ENCODE data around the gene FNBP1. TPM values are rescaled to one million over a fixed set of nuclear protein-coding genes. Genes with fewer than 3 reads are reported as not detected.

The FNBP1 gene
- total RNA-seq = 22.6 TPM
- long read RNA-seq, partial matches to known transcripts = 4 of 22 reads
- long read RNA-seq, other reads (novel, unspliced or antisense) = 18 of 22 reads

- intact Hi-C loops (cut with DNase I) = loop anchor here (2.0 to 5.0 kb wide), 2 partner anchors 81 to 158 kb away; no protein-coding TSS in a partner anchor
- peak; percentile 93 for DNase-seq (ENCODE audit: low spot score)
These were observed at the start of gene FNBP1 for GRCh38 chr9:130042885-130043653. FNBP1 (minus strand) TSS chr9:130043189; CDS start chr9:130042975, 214 bp downstream.

DNA sequence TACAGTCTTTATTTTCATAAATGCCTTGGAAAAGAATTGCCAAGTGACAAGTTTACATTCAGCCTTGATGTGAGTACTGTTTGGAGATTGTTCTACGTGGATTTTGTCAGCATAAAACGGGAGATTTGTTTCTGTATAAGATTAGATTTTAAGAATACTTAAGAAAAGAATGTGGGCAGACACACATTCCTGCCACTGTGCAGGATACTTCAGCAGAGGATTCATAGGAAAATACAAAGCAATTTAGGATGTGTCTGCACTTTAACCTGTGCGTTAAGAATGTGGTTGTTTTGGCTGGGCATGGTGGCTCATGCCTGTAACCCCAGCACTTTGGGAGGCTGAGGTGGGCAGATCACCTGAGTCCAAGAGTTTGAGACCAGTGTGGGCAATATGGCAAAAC lies 47.9 kb upstream of the FNBP1 start:
- DNase-seq (ENCODE audit: low spot score) = no peak
- intact Hi-C loops (cut with DNase I) = no loop called here

DNA sequence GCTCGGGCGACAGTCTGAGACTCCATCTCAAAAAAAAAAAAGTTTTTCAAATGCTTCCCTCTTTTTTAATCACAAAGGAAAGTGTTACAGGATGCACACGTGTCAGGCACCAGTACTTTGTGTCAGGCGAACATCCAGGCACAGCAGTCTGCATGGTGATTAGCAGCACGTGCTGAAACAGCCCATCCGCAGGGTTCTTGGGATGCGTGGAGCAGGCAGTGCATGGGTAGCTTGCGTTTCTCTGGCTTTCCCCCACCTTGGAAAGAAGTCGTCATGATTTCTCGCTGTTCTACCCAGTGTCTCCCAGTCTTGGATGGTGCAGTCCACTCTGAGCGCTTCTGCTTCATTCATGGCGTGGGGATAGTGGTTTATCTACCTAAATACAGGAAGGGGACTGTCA lies 46.2 kb upstream of the FNBP1 start:
- DNase-seq (ENCODE audit: low spot score) = no peak
- intact Hi-C loops (cut with DNase I) = no loop called here

DNA sequence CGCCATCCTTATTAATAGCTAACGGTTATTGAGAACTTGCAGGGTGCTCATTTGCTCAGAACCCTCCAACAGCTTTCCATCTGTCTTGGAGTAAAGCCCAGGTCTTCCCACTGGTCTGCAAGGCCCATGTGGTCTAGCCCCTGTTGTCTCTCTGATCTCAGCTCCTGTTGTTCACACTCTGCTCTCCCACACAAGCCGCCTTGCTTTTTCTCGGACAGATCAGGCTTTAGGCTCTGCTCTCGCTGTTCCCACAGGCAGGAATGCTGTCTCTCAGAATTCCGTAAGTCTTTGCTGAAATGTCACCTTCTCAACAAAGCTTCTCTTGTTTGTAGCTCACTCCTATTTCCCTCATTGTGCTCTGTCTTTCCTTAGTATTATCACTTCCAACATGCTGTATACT lies 45.1 kb upstream of the FNBP1 start:
- intact Hi-C loops (cut with DNase I) = no loop called here
- no peak for DNase-seq (ENCODE audit: low spot score)

DNA sequence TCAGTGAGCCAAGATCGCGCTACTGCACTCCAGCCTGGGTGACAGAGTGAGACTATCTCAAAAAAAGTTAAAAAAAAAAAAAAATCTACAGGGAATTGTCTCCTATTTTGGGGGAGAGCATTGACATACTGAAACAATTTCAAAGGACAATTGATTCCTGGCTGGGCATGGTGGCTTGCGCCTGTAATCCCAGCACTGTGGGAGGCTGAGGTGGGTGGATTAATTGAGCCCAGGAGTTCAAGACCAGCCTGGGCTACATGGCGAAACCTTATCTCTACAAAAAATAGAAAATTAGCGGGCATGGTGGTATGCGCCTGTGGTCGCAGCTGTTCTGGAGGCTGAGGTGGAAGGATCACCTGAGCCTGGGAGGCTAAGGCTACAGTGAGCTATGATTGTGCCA lies 41.3 kb upstream of the FNBP1 start:
- no peak for DNase-seq (ENCODE audit: low spot score)
- intact Hi-C loops (cut with DNase I) = no loop called here

GRCh38 chr9:130078547-130078946 lies 35.6 kb upstream of the FNBP1 start:
- no peak for DNase-seq (ENCODE audit: low spot score)
- intact Hi-C loops (cut with DNase I) = no loop called here

GRCh38 chr9:130073373-130073772 lies 30.4 kb upstream of the FNBP1 start:
- intact Hi-C loops (cut with DNase I) = no loop called here

DNA sequence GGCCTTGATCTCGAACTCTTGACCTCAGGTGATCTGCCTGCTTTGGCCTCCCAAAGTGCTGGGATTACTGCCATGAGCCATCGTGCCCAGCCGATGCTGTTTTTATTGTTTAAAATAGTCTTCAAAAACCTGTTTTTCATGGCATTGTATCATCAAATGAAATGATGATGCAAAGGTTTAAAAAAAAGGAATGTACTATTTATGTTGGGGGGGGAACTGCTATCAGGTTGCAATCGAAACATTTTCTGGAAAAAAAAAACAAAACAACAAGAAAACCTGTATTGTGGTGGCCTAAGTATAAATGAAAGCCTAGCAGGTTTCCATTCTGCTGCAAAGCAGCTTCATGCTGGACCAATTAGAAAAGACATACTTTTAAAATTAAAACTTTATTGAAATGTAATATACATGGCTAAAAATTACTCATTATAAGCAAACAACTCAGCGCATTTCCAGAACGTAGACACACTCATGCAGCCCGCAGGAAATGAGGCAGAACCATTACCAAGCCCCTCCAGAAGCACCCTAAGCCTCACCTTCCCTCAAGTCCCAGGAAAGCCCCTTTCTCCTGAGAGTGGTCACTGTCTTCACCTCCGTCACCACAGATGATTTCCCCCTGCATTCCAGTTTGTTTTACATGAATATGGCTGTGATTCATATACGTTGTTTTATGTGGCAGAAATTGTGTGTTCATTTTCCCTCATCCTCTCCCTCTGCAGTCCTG lies 29.7 kb upstream of the FNBP1 start:
- DNase-seq (ENCODE audit: low spot score) = no peak
- intact Hi-C loops (cut with DNase I) = no loop called here

More at GRCh38 chr9:130073373-130073772, 30.4 kb upstream of the FNBP1 start:
- no peak for DNase-seq (ENCODE audit: low spot score)

DNA sequence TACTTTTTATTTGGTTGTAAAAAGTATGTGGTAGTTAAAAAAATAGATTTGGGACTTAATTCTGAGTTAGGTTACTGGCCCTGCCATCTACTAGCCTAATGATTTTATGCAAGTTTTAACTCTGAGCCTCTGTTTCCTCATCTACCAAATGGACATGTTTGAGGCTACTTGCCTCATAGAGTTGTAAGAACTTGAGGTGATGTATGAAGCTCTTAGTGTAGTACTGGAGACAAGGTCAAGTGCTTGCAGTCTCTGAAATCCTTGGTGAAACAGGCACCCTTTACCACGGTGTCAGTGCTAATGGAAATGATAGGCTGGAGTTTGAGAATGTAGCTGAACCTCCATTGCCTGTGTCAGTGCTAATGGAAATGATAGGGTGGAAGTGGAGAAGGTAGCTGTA lies 26.1 kb upstream of the FNBP1 start:
- no peak for DNase-seq (ENCODE audit: low spot score)
- intact Hi-C loops (cut with DNase I) = no loop called here

- intact Hi-C loops (cut with DNase I) = no loop called here
- DNase-seq (ENCODE audit: low spot score) = no peak
These were observed 21.6 kb upstream of the FNBP1 start for GRCh38 chr9:130064621-130065020.

DNA sequence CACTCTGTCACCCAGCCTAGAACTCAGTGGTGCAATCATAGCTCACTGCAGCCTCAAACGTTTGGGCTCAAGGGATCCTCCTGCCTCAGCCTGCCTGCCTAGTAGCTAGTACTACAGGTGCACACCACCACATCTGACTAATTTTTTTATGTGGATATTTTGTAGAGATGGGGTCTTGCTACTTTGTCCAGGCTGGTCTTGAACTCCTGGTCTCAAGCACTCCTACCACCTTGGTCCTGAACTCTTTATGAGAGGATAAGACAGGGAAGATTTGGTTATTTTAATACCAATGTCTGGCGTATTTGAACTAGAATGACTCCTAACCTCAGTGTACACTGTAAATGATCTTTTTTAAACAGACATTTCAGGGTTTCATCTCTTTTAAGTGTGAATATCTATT lies 19.8 kb upstream of the FNBP1 start:
- intact Hi-C loops (cut with DNase I) = no loop called here
- no peak for DNase-seq (ENCODE audit: low spot score)

DNA sequence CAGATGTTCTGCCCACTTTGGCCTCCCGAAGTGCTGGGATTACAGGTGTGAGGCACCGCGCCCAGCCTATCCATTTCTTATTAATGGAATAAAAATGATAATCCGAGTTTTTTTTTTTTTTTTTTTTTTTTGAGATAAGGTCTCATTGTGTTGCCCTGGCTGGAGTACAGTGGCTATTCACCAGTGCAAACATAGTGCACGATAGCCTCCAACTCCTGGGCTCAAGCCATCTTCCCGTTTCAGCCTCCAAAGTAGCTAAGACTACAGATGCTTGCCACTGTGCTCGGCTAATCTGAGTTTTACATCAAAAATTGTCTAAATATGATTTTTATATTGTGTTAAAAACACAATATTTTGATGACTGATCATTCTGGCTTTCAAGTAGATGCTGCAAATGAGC lies 17.3 kb upstream of the FNBP1 start:
- intact Hi-C loops (cut with DNase I) = no loop called here
- no peak for DNase-seq (ENCODE audit: low spot score)

- intact Hi-C loops (cut with DNase I) = no loop called here
These were observed 15.9 kb upstream of the FNBP1 start for GRCh38 chr9:130058887-130059286.

GRCh38 chr9:130058154-130058553 lies 15.2 kb upstream of the FNBP1 start:
- intact Hi-C loops (cut with DNase I) = no loop called here
- DNase-seq (ENCODE audit: low spot score) = no peak

More at GRCh38 chr9:130058887-130059286, 15.9 kb upstream of the FNBP1 start:
- no peak for DNase-seq (ENCODE audit: low spot score)

- intact Hi-C loops (cut with DNase I) = no loop called here
These were observed 11.8 kb upstream of the FNBP1 start for GRCh38 chr9:130054820-130055219.

DNA sequence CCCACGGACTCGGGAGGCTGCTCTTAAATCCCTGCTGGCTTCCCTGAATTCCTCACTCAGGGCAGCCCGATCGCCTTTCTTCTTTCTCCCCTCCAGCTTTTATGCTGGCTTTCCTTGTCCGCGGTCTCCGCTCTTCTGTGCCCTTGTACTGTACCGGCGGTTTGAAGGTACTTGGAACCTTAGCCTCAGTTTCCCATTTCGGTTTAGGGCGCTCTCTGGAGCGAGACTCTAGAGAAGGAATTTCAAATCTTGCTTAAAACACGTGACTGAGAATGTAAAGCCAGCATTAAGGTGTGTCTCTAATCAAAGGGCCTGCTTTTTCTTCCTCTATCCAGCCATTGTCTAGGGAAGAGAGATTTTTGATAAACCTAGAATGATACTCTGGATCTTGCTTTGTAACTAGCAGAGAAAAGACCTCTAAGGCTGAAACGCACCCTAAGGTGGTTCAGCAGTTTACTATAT lies 11.4 kb upstream of the FNBP1 start:
- intact Hi-C loops (cut with DNase I) = no loop called here
- DNase-seq (ENCODE audit: low spot score) = no peak

More at GRCh38 chr9:130054820-130055219, 11.8 kb upstream of the FNBP1 start:
- DNase-seq (ENCODE audit: low spot score) = no peak

- peak; percentile 93 for DNase-seq (ENCODE audit: low spot score)
- intact Hi-C loops (cut with DNase I) = no loop called here
These were observed 10.7 kb upstream of the FNBP1 start, which contains the start of gene GPR107 for GRCh38 chr9:130053504-130054324. GPR107 (plus strand) TSS chr9:130053906; CDS start chr9:130053933, 27 bp downstream.

DNA sequence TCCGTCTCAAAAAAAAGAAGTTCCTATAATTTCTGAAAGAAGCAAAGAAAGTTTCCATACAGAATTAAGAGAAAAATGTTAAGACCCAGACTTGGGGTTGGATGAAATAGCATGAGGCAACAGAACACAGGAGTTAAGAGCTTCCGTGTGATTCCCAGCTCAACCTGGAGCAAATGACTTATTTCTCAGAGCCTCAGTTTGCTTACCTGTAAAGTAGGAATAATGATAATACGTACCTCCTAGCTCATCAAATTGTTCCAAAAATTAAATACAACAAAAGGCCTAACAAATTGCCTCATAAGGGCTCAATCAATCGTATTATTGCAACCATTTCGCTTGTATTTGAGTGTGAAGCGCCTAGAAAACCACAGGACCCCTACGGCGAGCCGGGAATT lies 10.1 kb upstream of the FNBP1 start:
- intact Hi-C loops (cut with DNase I) = no loop called here
- DNase-seq (ENCODE audit: low spot score) = no peak

DNA sequence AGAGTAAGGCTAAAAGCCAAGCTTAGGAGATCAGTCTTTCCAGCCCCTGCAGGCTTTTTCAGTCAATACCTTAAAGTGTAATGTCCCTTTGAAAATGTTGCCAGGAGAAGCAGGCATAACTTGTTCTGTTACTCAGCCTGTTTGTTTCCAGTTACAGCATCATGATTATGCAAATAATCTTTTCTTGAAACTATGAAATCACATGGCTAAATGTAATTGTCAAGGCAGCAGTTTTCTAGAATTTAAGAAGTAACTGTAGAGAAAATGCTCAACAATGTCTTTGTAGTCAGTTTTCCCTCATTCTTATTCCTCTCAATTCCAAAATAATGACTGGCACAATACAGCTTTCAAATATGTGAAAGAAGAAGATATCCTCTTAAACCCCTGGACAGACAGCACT lies 8.9 kb upstream of the FNBP1 start:
- intact Hi-C loops (cut with DNase I) = no loop called here
- no peak for DNase-seq (ENCODE audit: low spot score)

- intact Hi-C loops (cut with DNase I) = no loop called here
These were observed 7.5 kb upstream of the FNBP1 start for GRCh38 chr9:130050462-130050861.

More at GRCh38 chr9:130050462-130050861, 7.5 kb upstream of the FNBP1 start:
- no peak for DNase-seq (ENCODE audit: low spot score)
